GM20000 (cell line): ENCODE results near the gene EXOSC9.

Experiments used
- DNase-seq: peaks from one replicate; pipeline ENCODE4 v3.0.0; 2012; ENCODE audit warnings: low spot score
- TF ChIP-seq, protein P1 (sequence below): IDR thresholded peaks from 2 replicates; pipeline ENCODE4 v1.5.1; 2012; ENCODE audit warnings: mild to moderate bottlenecking, control low read depth; ENCODE audit errors: extremely low read depth, missing control alignments

EXOSC9 gene

DNA sequence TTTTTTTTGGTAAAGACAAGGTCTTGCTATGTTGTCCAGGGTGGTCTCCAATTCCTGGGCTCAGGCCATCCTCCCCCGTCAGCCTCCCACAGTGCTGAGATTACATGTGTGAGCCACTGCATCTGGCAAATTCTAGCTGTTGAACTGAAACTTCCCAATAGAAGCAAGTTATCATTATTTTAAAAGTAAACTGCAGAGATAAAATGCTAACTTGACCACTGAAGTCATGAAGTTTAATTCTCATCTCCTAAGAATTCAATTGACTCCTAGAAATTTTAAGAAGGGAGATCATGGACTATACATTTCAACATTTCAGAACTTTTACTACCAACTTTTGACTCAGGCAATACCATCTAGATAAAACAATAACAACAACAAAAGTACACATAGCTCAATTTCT lies 11.7 kb upstream of the EXOSC9 start:
- TF ChIP-seq, protein P1, sequence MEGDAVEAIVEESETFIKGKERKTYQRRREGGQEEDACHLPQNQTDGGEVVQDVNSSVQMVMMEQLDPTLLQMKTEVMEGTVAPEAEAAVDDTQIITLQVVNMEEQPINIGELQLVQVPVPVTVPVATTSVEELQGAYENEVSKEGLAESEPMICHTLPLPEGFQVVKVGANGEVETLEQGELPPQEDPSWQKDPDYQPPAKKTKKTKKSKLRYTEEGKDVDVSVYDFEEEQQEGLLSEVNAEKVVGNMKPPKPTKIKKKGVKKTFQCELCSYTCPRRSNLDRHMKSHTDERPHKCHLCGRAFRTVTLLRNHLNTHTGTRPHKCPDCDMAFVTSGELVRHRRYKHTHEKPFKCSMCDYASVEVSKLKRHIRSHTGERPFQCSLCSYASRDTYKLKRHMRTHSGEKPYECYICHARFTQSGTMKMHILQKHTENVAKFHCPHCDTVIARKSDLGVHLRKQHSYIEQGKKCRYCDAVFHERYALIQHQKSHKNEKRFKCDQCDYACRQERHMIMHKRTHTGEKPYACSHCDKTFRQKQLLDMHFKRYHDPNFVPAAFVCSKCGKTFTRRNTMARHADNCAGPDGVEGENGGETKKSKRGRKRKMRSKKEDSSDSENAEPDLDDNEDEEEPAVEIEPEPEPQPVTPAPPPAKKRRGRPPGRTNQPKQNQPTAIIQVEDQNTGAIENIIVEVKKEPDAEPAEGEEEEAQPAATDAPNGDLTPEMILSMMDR, result no peak
- no peak for DNase-seq

DNA sequence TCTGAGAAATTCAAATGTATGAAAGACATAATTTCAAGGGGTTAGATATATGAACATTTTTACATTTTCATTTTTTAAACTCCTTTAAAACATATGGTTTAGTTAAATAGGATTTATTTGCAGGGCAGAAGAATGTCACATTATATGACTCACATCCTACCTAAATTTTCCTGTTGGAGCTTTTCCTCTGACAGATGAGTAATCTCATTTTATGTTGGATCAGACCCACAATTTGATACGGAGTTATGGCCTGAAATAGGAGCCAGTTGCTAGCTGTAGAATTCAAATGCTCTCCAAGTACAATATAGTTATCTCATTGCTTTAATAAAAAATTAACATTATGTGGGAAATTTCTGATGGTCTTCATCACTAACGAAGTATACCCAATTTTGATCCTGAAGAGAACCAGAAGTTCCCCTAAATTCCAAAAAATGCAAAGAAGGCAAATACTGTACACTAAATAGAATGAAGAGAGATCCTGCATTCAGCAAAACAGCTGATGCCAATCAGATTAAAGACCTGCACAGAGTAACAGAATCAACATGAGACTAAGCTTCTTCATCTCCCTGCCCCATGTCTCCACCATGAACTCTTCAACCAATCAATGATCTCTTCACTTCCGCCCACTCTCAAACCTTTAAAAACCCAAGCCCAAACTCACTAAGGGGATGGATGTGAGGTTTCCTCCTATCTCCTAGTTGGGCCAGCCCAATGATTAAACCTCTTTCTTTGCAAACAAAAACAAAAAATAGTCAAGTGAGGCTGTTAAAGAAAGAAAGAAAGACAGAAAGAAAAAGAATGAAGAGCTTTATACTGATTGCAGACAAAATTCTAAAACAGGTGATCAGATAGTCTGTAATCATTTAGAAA lies 10.9 kb upstream of the EXOSC9 start:
- no peak for DNase-seq
- TF ChIP-seq, protein P1, result no peak

DNA sequence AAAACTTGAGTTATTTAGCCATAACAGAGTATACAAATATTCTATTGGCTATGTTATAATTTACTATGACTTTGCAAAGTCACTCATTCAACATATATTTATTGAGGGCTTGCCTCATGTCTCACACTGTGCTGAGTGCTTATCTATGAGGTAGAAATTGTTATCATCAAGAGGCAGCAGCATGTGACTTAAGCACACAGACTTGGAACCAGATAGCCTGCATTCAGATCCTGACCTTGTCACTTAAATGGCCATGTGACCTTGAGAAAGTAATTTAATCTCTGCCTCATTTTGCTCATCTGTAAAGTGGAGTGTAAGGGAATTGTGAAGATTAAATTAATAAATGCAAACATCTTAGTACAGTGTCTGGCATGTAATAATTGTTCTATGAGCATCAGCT lies 10.1 kb upstream of the EXOSC9 start:
- DNase-seq, result no peak
- TF ChIP-seq, protein P1, result no peak

DNA sequence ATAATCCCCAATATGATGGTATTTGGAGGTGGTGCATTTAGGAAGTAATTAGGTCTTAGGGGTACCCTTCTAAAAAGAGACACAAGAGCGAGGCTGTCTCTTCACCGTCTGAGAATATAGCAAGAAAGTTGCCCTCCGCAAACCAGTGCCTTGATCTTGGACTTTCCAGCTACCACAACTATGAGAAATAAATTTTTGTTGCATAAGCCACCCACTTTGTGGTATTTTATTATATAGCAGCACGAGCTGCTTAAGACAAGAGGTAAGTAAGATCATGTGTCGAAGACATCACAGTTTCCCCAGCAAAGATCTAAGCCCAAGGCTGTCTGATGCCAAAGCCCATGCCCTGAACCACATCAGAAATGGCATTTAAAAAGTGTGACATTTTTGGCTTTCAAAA lies 9.6 kb upstream of the EXOSC9 start:
- no peak for DNase-seq
- TF ChIP-seq, protein P1, result no peak

DNA sequence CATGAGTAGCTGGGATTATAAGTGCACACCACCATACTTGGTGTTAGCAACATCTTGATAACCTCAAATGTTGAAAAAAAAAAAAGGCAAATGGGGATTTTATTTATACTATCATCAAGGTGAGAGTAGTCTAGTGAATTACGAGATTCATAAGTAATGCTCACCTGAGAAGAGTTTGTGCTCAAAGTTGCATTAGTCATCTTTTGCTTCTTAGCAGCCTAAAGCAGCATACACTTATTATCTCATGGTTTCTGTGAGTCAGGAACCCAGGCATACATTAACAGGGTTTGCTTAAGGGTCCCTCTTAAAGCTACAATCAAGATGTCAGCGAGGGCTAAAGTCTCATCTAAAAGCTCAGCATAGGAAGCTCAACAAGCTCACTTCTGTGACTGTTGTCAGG lies 8.2 kb upstream of the EXOSC9 start:
- TF ChIP-seq, protein P1, result no peak
- no peak for DNase-seq

DNA sequence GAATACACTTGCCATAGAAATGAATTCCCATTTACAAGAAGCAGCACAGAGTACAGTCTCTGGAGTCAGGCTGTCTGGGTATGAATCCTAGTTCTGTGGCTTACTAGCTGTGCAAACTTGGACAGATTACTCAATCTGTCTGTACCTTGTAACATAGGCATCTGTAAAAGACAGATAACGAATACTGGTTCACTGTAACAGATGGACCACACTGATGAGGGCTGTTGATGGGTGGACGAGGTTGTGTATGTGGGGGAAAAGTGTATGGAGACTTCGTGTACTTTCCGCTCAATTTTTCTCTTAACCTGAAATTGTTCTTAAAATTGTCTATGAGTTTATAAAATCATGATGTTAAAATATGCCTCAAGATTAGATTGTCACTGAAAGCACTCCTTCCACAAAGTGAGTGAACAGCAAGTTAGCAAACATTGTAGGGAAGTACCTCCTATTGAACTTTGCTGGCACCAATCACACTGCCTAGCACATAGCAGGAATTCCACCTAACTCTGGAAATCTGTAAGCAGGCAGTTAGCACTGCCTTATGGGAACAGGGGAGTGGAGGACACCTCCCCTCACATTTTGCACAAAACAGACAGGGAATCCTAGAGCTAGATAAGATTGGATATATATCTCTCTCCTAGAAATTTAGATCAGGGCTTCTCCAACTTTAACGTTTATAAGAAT lies 6.5 kb upstream of the EXOSC9 start:
- TF ChIP-seq, protein P1, result no peak
- DNase-seq, result no peak

DNA sequence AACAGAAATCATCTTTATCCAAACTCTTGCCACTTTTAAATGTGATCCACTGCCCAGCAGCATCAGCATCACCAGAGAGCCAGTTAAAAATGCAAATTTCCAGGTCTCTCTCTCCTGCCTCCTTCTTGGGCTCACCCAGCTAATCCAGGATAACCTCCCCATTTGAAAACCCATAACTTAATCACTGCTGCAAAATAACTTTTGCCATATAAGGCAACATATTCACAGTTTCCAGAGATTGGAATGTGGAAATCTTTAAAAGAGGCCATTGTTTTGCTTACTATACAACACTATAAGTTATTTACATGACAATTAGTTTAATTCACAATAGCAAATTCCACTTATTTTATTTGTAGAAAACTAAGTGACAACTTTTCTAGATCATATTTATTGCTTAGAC lies 4.8 kb upstream of the EXOSC9 start:
- DNase-seq, result no peak
- TF ChIP-seq, protein P1, result no peak
